Gastrocnemius medialis (tissue), 4 donors: ENCODE data around the gene CCDC127. TPM values are rescaled to one million over a fixed set of nuclear protein-coding genes. Genes with fewer than 3 reads are reported as not detected.

Source experiments
- ATAC-seq, 2 donors: fragments of 150-250 bp; one replicate each; pipeline ENCODE4 v1.9.1; 2016
- DNase-seq, 2 donors: peaks; one replicate each; pipeline ENCODE4 v3.0.0-alpha.2; 2019
- H3K27ac ChIP-seq, 4 donors: fragments of 200-600 bp; sonication (generic); 1 replicate in 1 of 4; 2 replicates in 3 of 4; pipeline ENCODE4 v1.5.1; 2016 to 2018; ENCODE audit warnings: mild to moderate bottlenecking in 2 of 4, moderate library complexity in 1 of 4
- H3K27me3 ChIP-seq, 3 donors: fragments of 200-600 bp; sonication (generic) in 2 of 3; 1 replicate in 1 of 3; 2 replicates in 2 of 3; pipeline versions ENCODE4 v1.5.1 to v1.6.0; 2016 to 2019; ENCODE audit warnings: mild to moderate bottlenecking in 1 of 3, moderate library complexity in 1 of 3
- H3K36me3 ChIP-seq, 2 donors: fragments of 200-600 bp; sonication (generic) in 1 of 2; one replicate each; pipeline ENCODE4 v1.5.1; 2017 to 2018
- H3K4me1 ChIP-seq, 2 donors: fragments of 200-600 bp; sonication (generic) in 1 of 2; one replicate each; pipeline ENCODE4 v1.5.1; 2016 to 2017; ENCODE audit warnings: mild to moderate bottlenecking in 2 of 2
- H3K4me3 ChIP-seq, 4 donors: fragments of 200-600 bp; sonication (generic) in 3 of 4; 1 replicate in 1 of 4; 2 replicates in 3 of 4; pipeline ENCODE4 v1.5.1; 2016 to 2019; ENCODE audit warnings: mild to moderate bottlenecking in 2 of 4
- H3K9me3 ChIP-seq, 3 donors: fragments of 200-600 bp; sonication (generic) in 2 of 3; 1 replicate in 1 of 3; 2 replicates in 2 of 3; pipeline ENCODE4 v1.5.1; 2016 to 2019
- CTCF ChIP-seq, 5 experiments: fragments of 450-650 bp in 3 of 5; fragments of 200-600 bp in 2 of 5; sonication (generic) in 2 of 5; IDR thresholded peaks in 4 of 5; conservative IDR thresholded peaks in 1 of 5; 1 replicate in 4 of 5; 2 replicates in 1 of 5; pipeline ENCODE4 v1.5.1; 2016 to 2019; ENCODE audit warnings: antibody characterized with exemption in 5 of 5, mild to moderate bottlenecking in 3 of 5, moderate library complexity in 3 of 5
- POLR2A ChIP-seq, 2 donors: fragments of 450-650 bp; IDR thresholded peaks; one replicate each; pipeline ENCODE4 v1.6.1; 2017; ENCODE audit warnings: antibody characterized with exemption in 2 of 2, mild to moderate bottlenecking in 2 of 2, moderate library complexity in 2 of 2
- in situ Hi-C, 4 donors: fragments of 200-750 bp; cut with MboI; loops; one replicate each; pipeline versions ENCODE4 v1.15.0 to v1.8.0; 2017; ENCODE audit warnings: low sequenced_read_pairs in 4 of 4
- intact Hi-C: fragments of 100-400 bp; cut with DNase I; formaldehyde crosslinking; loops from one replicate; pipeline ENCODE4 v1.15.1; 2023; ENCODE audit warnings: low total_unique reads
- total RNA-seq, 4 donors: library from RNA; depleted of rRNA; stranded (reverse); fragments of >200 nt; gene quantifications; one replicate each; pipeline versions ENCODE4 v1.1.0 to v1.2.3, GENCODE V29; 2016

Gene CCDC127
- total RNA-seq, 4 donors from 2014 or later = 5.7 to 11.1 (median 7.8) TPM

GRCh38 chr5:154826-155225 lies 63.1 kb downstream of the CCDC127 start:
- Histone ChIP-seq H3K4me1 (no peaks in the 10 kb centered on the region), H3K27ac (no peak overlapping the region), H3K36me3 (no peaks in the 10 kb centered on the region), H3K27me3 (peaks cover 0 to 10% (median 7%) of the 10 kb centered on the region in 3 donors), H3K4me3 (no peak overlapping the region), H3K9me3 (no peaks in the 10 kb centered on the region)
- in situ Hi-C loops (no loop called here), intact Hi-C loops (no loop called here)
- ATAC-seq (no peak), DNase-seq (no peak)
- TF ChIP-seq POLR2A (IDR thresholded peaks at IDR 0.05) (no peak), CTCF (IDR thresholded peaks at IDR 0.05 in 4 of 5, conservative IDR thresholded peaks at IDR 0.05 in 1 of 5) (no peak)

- in situ Hi-C loops = no loop called here
- H3K27ac ChIP-seq = no peak overlapping the region
- intact Hi-C loops = no loop called here
- no peak for TF ChIP-seq CTCF (IDR thresholded peaks at IDR 0.05 in 4 of 5, conservative IDR thresholded peaks at IDR 0.05 in 1 of 5)
- TF ChIP-seq POLR2A (IDR thresholded peaks at IDR 0.05) = no peak
- no peaks in the 10 kb centered on the region for H3K4me1 ChIP-seq
- DNase-seq = no peak
- H3K9me3 ChIP-seq = no peaks in the 10 kb centered on the region
- no peaks in the 10 kb centered on the region for H3K36me3 ChIP-seq
- ATAC-seq = no peak
- H3K27me3 ChIP-seq = peaks cover 0 to 7% (median 7%) of the 10 kb centered on the region in 3 donors
- no peak overlapping the region for H3K4me3 ChIP-seq
These were observed 63.7 kb downstream of the CCDC127 start for GRCh38 chr5:154236-154635.

- Histone ChIP-seq H3K27me3 (peaks cover 0 to 3% (median 3%) of the 10 kb centered on the region in 3 donors), H3K27ac (no peak overlapping the region), H3K4me3 (no peak overlapping the region), H3K36me3 (no peaks in the 10 kb centered on the region), H3K4me1 (no peaks in the 10 kb centered on the region), H3K9me3 (no peaks in the 10 kb centered on the region)
- no peak for ATAC-seq
- intact Hi-C loops (no loop called here), in situ Hi-C loops (no loop called here)
- TF ChIP-seq CTCF (IDR thresholded peaks at IDR 0.05 in 4 of 5, conservative IDR thresholded peaks at IDR 0.05 in 1 of 5) = no peak
- no peak for TF ChIP-seq POLR2A (IDR thresholded peaks at IDR 0.05)
- no peak for DNase-seq
These were observed 64.7 kb downstream of the CCDC127 start for GRCh38 chr5:153256-153655.

DNA sequence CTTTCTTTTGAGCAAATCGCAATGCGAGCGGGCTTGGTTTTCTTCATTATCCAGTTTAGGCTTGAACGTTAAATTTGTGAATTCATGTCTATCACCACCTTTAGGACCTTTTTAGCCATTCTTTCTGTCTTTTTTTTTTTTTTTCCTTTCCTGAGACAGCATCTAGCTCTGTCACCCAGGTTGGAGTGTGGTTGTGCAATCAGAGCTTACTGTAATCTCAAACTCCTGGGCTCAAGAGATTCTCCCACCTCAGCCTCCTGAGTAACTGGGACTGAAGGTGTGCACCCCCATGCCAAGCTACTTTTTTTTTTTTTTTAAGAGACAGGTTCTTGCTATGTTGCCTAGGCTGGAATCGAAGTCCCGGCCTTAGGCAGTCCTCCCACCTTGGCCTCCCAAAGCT lies 65.9 kb downstream of the CCDC127 start:
- DNase-seq = no peak
- Histone ChIP-seq H3K36me3 (no peaks in the 10 kb centered on the region), H3K4me3 (no peak overlapping the region), H3K27ac (no peak overlapping the region), H3K27me3 (peaks cover 0 to 9% (median 3%) of the 10 kb centered on the region in 3 donors), H3K9me3 (peaks cover 0 to 3% (median 1%) of the 10 kb centered on the region in 3 donors), H3K4me1 (no peaks in the 10 kb centered on the region)
- TF ChIP-seq POLR2A (IDR thresholded peaks at IDR 0.05) = no peak
- no peak for TF ChIP-seq CTCF (IDR thresholded peaks at IDR 0.05 in 4 of 5, conservative IDR thresholded peaks at IDR 0.05 in 1 of 5)
- intact Hi-C loops = no loop called here
- in situ Hi-C loops = no loop called here
- no peak for ATAC-seq

DNA sequence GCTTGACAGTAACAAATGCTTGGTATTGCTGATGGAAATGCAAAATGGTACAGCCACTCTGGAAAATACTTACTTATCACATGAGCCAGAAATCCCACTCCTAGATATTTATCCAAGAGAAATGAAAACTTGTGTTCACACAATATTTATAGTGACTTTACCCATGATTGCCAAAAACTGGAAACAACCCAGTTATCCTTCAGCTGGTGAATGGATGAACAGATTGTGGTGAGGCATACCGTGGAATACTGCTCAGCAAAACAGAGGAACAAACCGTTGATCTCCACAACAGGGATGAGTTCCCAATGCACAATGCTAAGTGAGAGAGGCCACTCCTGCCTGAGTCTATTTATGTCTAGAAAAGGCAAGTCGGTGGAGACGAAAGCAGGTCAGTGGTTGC lies 67.2 kb downstream of the CCDC127 start:
- no peaks in the 10 kb centered on the region for H3K4me1 ChIP-seq
- no peak for TF ChIP-seq CTCF (IDR thresholded peaks at IDR 0.05 in 4 of 5, conservative IDR thresholded peaks at IDR 0.05 in 1 of 5)
- TF ChIP-seq POLR2A (IDR thresholded peaks at IDR 0.05) = no peak
- no peak overlapping the region for H3K27ac ChIP-seq
- in situ Hi-C loops = no loop called here
- no peaks in the 10 kb centered on the region for H3K36me3 ChIP-seq
- peaks cover 0 to 10% (median 3%) of the 10 kb centered on the region in 3 donors for H3K27me3 ChIP-seq
- intact Hi-C loops = no loop called here
- ATAC-seq (no peak), DNase-seq (no peak)
- H3K4me3 ChIP-seq = no peak overlapping the region
- peaks cover 0 to 4% (median 3%) of the 10 kb centered on the region in 3 donors for H3K9me3 ChIP-seq
